Brain microvascular endothelial cell (primary cell): ENCODE measurements around the gene HBD.

Experiments
- DNase-seq: peaks from one replicate; pipeline ENCODE4 v3.0.0-alpha.2; 2020
- H3K27ac ChIP-seq: fragments of 250-450 bp; sonication (Bioruptor Pico); 2 replicates; pipeline ENCODE4 v1.5.1; 2020; ENCODE audit warnings: mild to moderate bottlenecking, moderate library complexity
- H3K27me3 ChIP-seq: fragments of 250-450 bp; sonication (Bioruptor Pico); replicated peaks from 2 replicates; pipeline ENCODE4 v1.5.1; 2020; ENCODE audit warnings: mild to moderate bottlenecking
- H3K36me3 ChIP-seq: fragments of 250-450 bp; sonication (Bioruptor Pico); replicated peaks from 2 replicates; pipeline ENCODE4 v1.5.1; 2020; ENCODE audit warnings: mild to moderate bottlenecking
- H3K4me3 ChIP-seq: 2 replicates; pipeline ENCODE4 v1.5.1; 2011; ENCODE audit warnings: low read depth, mild to moderate bottlenecking, control low read depth, low read length, moderate library complexity
- in situ Hi-C: cut with HindIII; loops from 2 replicates; pipeline ENCODE4 v1.10.0; 2017; ENCODE audit warnings: low sequenced_read_pairs, low pct_ligation_motif_present
- TF ChIP-seq, protein P1 (sequence below): IDR thresholded peaks from 2 replicates; pipeline ENCODE4 v1.5.1; 2011; ENCODE audit warnings: low read depth, mild to moderate bottlenecking, moderate library complexity, low read length, control low read depth, inconsistent platforms; ENCODE audit errors: missing control alignments

The HBD gene

DNA sequence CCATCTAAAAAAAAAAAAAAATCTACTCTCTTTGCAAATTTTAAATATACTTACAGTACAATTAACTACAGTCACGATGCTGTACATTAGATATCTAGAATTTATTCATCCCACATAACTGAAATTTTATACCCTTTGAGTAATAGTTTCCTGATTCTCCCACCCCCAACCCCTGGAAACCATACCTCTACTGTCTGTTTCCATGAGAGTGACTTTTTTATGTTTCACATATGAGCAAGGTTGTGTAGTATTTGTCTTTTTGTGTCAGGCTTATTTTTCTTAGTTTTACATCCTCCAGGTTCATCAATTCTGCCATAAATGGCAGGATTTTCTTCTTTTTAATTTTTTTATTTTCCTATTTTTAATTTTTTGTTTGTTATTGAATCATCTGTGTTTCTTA, 10.6 kb downstream of the HBD start:
- no peaks in the 10 kb centered on the region for H3K36me3 ChIP-seq
- DNase-seq: no peak
- TF ChIP-seq, protein P1, sequence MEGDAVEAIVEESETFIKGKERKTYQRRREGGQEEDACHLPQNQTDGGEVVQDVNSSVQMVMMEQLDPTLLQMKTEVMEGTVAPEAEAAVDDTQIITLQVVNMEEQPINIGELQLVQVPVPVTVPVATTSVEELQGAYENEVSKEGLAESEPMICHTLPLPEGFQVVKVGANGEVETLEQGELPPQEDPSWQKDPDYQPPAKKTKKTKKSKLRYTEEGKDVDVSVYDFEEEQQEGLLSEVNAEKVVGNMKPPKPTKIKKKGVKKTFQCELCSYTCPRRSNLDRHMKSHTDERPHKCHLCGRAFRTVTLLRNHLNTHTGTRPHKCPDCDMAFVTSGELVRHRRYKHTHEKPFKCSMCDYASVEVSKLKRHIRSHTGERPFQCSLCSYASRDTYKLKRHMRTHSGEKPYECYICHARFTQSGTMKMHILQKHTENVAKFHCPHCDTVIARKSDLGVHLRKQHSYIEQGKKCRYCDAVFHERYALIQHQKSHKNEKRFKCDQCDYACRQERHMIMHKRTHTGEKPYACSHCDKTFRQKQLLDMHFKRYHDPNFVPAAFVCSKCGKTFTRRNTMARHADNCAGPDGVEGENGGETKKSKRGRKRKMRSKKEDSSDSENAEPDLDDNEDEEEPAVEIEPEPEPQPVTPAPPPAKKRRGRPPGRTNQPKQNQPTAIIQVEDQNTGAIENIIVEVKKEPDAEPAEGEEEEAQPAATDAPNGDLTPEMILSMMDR: no peak
- in situ Hi-C loops: no loop called here
- no peak overlapping the region for H3K27ac ChIP-seq
- H3K4me3 ChIP-seq: no peak overlapping the region
- H3K27me3 ChIP-seq: no peaks in the 10 kb centered on the region

DNA sequence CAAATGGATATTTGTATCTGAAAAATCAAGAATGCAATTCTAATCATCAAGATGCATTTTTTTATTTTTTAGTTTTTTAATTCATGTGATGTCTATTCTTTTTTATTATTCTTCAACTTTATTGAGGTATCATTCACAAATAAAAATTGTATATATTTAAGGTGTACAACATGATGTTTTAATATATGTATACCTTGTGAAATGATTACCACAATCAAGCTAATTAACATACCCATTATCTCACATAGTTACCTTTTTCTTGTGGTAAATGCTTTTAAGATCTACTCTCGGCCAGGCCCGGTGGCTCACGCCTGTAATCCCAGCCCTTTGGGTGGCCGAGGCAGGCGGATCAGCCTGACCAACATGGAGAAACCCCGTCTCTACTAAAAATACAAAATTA, 11.1 kb downstream of the HBD start:
- H3K27me3 ChIP-seq: no peaks in the 10 kb centered on the region
- TF ChIP-seq, protein P1: no peak
- in situ Hi-C loops: no loop called here
- no peak overlapping the region for H3K4me3 ChIP-seq
- no peaks in the 10 kb centered on the region for H3K36me3 ChIP-seq
- no peak for DNase-seq
- no peak overlapping the region for H3K27ac ChIP-seq

DNA sequence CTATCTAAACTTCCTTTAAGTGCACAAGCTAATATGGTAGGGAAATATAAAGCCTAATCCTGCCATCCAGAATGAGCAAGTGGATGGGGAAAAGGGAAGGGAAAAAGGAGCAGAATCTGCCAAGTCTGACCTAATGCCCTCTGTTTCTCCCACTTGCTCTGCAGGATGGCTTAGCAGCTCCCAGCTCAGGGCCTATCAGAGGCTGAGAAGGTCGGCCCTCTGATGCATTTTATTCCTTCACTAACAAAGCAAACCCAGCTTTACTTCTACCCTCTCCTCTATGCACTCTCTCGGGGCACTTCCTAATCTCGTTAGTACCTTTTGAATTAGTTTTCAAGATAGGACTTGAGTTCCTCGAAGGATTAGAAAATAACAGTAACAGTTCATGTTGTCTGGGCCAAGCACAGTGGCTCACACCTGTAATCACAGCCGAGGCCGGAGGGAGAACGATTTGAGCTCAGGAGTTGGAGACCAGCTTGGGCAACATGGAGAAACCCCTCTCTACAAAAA, 23.9 kb downstream of the HBD start:
- DNase-seq: no peak
- Histone ChIP-seq H3K36me3 (no peaks in the 10 kb centered on the region), H3K27me3 (no peaks in the 10 kb centered on the region), H3K4me3 (no peak overlapping the region), H3K27ac (no peak overlapping the region)
- in situ Hi-C loops: no loop called here
- TF ChIP-seq, protein P1: no peak

DNA sequence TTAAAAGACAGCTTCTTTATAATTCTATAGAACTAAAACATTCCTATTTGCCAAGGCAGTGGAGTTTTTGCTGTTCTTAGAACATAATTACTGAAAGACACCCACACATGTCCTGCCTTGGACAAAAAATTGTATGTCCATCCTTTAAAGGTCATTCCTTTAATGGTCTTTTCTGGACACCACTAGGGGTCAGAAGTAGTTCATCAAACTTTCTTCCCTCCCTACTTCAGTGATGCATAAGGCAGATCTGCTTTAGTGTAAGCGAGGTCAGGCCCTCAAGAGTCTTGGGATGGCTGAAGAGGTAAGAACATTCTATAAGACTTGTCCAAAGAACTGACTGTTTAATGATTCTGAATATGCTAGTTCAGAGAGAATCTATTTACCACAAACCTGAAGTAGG, 29.5 kb downstream of the HBD start:
- Histone ChIP-seq H3K36me3 (no peaks in the 10 kb centered on the region), H3K27ac (no peak overlapping the region), H3K4me3 (no peak overlapping the region), H3K27me3 (no peaks in the 10 kb centered on the region)
- DNase-seq: peak; percentile 69
- TF ChIP-seq, protein P1: peak; percentile 62
- in situ Hi-C loops: no loop called here

DNA sequence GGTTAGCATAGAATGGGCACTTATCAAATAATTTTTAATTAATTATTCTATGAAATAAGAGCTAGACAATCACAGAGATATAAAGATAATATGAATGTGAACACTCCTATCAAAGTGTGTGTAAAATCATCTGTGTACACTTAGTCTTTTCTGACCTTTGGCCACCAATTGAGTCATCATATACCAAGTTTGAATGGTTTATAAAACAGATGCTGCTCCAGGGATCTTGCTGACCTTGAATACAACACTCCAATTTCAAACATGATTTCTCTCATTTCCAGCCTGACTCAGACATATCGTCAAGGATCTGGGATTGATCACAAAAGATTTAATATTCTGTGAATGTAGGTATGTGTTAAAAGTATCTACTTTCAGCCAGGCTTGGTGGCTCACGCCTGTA, 30.9 kb downstream of the HBD start:
- Histone ChIP-seq H3K27ac (no peak overlapping the region), H3K4me3 (no peak overlapping the region), H3K36me3 (no peaks in the 10 kb centered on the region), H3K27me3 (no peaks in the 10 kb centered on the region)
- no peak for DNase-seq
- TF ChIP-seq, protein P1: no peak
- in situ Hi-C loops: no loop called here

DNA sequence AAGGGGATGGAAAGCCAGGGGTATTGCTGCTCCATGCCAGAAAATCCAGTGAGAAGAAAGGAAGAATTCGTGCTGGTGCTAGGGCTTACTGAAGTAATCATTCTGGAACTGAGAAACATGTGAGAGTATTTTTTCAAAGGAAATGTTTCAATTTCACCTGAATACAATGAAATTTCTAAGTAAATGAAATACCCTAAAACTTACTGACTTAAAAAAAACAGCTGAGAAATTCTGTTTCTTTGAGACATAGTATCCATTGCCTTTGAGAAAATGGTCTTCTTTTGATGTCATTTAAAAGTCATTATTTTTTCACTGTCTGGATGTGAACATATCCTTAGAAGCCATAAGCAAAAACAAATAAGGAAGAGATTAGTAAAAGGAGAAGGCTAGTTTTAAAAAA, 33.7 kb downstream of the HBD start, which contains the start of gene OR51V1:
Gene OR51V1 (minus strand): TSS at position 101 of the 400 bp plus-strand sequence. CDS start 0 bp downstream, at position 101.
- no peaks in the 10 kb centered on the region for H3K27me3 ChIP-seq
- H3K36me3 ChIP-seq: no peaks in the 10 kb centered on the region
- TF ChIP-seq, protein P1: no peak
- H3K4me3 ChIP-seq: no peak within 1 kb of the TSS
- DNase-seq: no peak
- in situ Hi-C loops: no loop called here
- H3K27ac ChIP-seq: no peak within 1 kb of the TSS
